A673 (cell line): ENCODE measurements around the gene CROCC2.

Experiments
- CTCF ChIP-seq: fragments of 300-800, 200-600 bp; sonication (generic); conservative IDR thresholded peaks from 2 replicates; pipeline ENCODE4 v1.5.1; 2017; ENCODE audit warnings: low read depth, mild to moderate bottlenecking, antibody characterized with exemption, low read length, moderate library complexity, mixed read lengths
- EZH2 ChIP-seq: fragments of 200-600 bp; sonication (generic); IDR thresholded peaks from 2 replicates; pipeline ENCODE4 v1.6.1; 2017; ENCODE audit warnings: borderline replicate concordance, low read depth, mild to moderate bottlenecking, mixed read lengths, antibody characterized with exemption, low read length; ENCODE audit not compliant: poor library complexity, severe bottlenecking

- TF ChIP-seq CTCF = no peak
- no peak for TF ChIP-seq EZH2
These were observed 61.0 kb downstream of the CROCC2 start for GRCh38 chr2:240966906-240967680.
